GM13977 (cell line): ENCODE data around the gene SYT1.
A peak's percentile ranks its signal among the peaks of the same experiment; 100 is the strongest.

Experiments
- DNase-seq: peaks from one replicate; pipeline ENCODE4 v3.0.0; 2012; ENCODE audit warnings: low spot score
- in situ Hi-C: fragments of 300-500 bp; cut with MboI; formaldehyde crosslinking; loops from one replicate; pipeline ENCODE4 v1.12.0; 2022; ENCODE audit warnings: low sequenced_read_pairs, low pct_unique_long_range_greater_than_20kb, mixed read lengths, inconsistent platforms; ENCODE audit not compliant: unreplicated experiment
- TF ChIP-seq, protein P1 (sequence below): IDR thresholded peaks from 2 replicates; pipeline ENCODE4 v1.5.1; 2012; ENCODE audit warnings: mild to moderate bottlenecking, control low read depth; ENCODE audit not compliant: insufficient read depth; ENCODE audit errors: extremely low read depth, missing control alignments

SYT1 gene

DNA sequence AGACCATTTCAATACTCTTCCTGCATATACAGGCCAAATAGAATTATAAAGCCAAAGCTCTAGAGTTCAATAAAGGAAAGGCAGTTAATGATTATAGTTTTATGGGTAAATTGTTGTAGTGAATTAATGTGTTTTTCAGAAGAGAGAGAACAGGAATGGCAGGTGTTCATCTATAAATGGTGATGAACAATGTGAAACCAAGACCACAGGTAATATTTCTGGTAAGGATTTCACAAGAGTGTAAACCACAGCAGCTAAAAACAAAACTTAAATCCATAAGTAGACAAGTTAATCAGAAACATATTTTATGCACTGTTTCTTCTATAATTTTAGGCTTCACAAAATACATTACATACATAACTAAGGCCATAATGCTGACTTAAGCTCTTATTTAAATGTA lies 204.4 kb downstream of the SYT1 start:
- TF ChIP-seq, protein P1, sequence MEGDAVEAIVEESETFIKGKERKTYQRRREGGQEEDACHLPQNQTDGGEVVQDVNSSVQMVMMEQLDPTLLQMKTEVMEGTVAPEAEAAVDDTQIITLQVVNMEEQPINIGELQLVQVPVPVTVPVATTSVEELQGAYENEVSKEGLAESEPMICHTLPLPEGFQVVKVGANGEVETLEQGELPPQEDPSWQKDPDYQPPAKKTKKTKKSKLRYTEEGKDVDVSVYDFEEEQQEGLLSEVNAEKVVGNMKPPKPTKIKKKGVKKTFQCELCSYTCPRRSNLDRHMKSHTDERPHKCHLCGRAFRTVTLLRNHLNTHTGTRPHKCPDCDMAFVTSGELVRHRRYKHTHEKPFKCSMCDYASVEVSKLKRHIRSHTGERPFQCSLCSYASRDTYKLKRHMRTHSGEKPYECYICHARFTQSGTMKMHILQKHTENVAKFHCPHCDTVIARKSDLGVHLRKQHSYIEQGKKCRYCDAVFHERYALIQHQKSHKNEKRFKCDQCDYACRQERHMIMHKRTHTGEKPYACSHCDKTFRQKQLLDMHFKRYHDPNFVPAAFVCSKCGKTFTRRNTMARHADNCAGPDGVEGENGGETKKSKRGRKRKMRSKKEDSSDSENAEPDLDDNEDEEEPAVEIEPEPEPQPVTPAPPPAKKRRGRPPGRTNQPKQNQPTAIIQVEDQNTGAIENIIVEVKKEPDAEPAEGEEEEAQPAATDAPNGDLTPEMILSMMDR: no peak
- DNase-seq: peak; percentile 12
- in situ Hi-C loops: no loop called here

DNA sequence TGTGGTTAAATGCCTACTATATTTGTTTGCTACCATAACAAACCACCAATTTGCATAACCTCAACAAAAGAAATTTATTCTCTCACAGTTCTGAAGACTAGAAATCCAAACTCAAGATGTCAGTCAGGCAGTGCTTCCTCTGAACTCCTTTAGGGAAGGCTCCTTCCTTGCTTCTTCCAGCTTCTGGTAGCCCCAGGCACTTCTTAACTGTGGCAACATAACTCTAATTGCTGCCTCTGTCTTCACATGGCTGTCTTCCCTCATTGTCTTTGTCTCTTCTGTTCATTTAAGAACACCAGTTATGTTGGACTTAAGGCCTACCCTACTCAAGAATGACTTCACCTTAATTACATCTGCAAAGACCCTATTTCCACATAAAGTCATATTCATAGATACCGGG lies 206.9 kb downstream of the SYT1 start:
- TF ChIP-seq, protein P1: no peak
- DNase-seq: no peak
- in situ Hi-C loops: no loop called here

DNA sequence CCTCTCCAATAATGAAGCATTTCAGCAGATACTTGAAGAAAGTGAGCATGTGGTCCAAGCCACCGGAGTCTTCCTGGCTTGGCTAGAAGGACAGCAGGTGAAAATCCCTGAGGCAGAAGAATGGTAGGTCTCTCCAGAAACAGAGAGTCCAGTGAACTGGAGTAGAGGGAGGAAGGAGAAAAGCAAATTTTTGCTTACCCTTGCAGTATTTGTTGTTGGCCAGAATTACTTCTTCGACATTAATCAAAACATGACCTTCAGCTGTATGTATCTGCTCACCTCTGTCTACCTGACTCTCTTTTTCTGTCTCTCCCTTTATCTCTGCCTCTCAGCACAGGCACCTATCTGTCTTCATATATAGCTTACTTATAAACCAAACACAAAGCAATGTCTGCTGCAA lies 208.9 kb downstream of the SYT1 start:
- in situ Hi-C loops: no loop called here
- TF ChIP-seq, protein P1: no peak
- no peak for DNase-seq

DNA sequence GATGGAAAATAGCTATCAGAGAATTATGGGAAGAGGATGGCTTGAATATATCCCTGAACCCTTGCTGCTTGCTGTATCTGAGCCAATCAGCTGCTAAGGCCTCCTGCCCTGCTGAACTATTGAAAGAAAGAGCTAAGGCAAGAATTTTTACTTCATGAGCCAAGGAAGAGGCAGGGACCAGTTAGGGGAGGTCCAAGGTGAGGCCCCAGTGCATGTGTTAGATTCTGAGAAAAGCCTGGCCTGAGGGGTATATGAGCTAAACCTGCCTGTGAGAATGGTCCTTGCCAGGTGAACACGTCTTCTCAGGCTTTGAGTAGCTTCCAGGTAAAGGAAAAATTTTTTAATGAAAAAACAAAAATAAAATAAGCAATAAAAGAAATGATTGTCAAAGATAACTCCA lies 218.0 kb downstream of the SYT1 start:
- TF ChIP-seq, protein P1: no peak
- in situ Hi-C loops: no loop called here
- no peak for DNase-seq

DNA sequence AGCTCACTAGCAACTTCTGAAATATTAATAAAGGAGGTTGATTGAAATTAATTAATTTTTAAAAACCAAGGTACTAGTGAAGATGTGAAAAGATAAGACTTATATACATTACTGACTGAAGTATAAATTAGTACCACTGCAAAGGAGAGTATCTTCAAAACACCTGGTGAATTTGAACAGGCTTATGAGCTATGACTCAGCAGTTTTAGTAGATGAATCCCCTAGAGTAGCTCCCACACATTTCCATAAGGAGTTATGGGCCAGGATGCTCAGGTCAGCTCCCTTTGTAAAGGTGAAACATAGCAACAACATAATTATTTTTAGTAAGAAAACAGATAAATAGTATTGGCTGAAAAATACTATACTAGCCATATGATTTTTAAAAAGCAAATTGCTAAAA lies 218.6 kb downstream of the SYT1 start:
- in situ Hi-C loops: no loop called here
- DNase-seq: no peak
- TF ChIP-seq, protein P1: no peak

DNA sequence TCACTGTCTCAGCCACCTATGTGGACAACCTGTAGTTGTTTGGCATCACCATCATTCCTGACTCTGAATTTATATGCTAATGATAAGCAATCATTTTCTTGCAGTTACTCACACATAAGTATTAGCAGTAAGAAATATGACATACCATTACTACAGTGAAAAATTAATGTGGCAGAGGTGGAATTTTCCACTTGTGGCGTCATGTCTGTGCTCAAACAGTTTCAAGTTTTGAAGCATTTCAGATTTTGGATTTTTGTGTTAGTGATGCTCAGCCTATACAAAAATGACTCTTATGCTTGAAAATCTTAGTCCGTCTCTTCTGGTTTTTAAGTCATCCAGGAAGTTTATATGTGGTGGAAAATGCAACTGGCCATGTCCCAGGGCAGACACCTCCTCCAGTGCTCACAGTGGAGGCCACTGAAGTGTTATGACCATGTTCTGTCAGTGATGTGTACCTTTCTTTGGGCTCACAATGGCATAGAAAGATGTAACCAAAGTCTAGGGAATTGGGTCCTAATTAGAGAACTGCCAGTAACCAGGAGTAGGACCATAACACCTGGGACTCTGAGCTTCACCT lies 220.6 kb downstream of the SYT1 start:
- in situ Hi-C loops: no loop called here
- no peak for DNase-seq
- TF ChIP-seq, protein P1: no peak

DNA sequence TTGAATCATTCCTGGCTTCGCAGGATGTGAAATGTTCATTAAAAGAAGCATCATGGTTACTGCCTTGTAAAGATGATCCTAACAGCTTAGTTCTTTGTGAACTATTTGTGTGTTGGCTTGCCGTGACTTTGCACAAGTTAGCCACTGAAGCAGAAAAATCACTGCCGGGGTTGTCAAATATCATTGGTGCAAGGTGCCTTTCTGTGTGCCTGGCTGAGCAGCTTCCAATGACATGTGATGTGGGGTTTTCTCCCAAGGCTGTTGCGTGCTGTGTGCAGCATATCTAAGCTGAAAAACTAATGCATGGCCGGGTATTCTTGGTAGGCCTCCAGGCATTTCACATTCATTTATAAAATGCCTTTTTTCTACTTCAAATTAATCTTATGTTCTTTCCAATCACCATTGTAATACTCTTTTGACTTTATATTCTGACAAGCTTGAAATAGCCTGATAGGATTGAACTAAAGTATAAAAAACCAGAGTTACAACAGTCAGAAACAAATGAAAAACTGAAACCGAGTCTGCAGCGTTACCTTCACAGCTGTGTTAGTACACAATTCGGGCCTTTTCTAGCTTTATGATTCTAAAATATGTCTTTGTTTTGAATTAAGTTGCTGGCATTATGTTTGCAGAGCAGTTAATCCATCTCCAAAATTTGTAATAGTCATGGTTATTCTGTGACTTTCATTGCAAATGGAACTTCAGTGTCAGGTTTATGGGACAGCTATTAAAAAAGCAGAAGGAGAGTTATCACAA lies 222.1 kb downstream of the SYT1 start:
- in situ Hi-C loops: no loop called here
- no peak for DNase-seq
- TF ChIP-seq, protein P1: no peak
